Panc1 (cell line): Measurements from ENCODE around the gene FXR2. TPM values are rescaled to one million over a fixed set of nuclear protein-coding genes. Genes with fewer than 3 reads are reported as not detected.

Experiments
- ATAC-seq: fragments of 200-7000 bp; cut with Tn5 transposase; 2 replicates; pipeline ENCODE4 v1.9.1; 2020; ENCODE audit warnings: mild to moderate bottlenecking, moderate library complexity
- BruUV-seq: library from RNA; stranded (reverse); fragments of 400-500 nt; replicated peaks from 2 replicates; lab custom pipeline; 2021; lab: Mats Ljungman, UMichigan
- CTCF ChIA-PET: fragments of 300-600 bp; sonication (Branson Sonifier 250); formaldehyde crosslinking; loops from one replicate; lab custom pipeline; 2022; ENCODE audit warnings: antibody characterized with exemption; lab: Charles Lee
- POLR2A ChIA-PET: fragments of 300-600 bp; sonication (Branson Sonifier 250); formaldehyde crosslinking; loops from one replicate; lab custom pipeline; 2022; ENCODE audit warnings: antibody characterized with exemption; lab: Charles Lee
- DNase-seq: peaks from one replicate; pipeline ENCODE4 v3.0.0-alpha.2; 2010; ENCODE audit warnings: low read depth, low spot score
- H3K27ac ChIP-seq: 2 replicates; pipeline ENCODE4 v1.5.1; 2011; ENCODE audit warnings: mild to moderate bottlenecking, low read length, inconsistent platforms
- H3K27me3 ChIP-seq: fragments of 200-500 bp; sonication (Bioruptor generic); 2 replicates; pipeline ENCODE4 v1.6.0; 2014; ENCODE audit warnings: low read length, inconsistent platforms; ENCODE audit not compliant: control insufficient read depth, insufficient read depth
- H3K36me3 ChIP-seq: fragments of 200-500 bp; sonication (Bioruptor generic); 2 replicates; pipeline ENCODE4 v1.5.1; 2014; ENCODE audit warnings: inconsistent platforms, mild to moderate bottlenecking, low read length, moderate library complexity; ENCODE audit not compliant: control insufficient read depth, insufficient read depth
- H3K4me1 ChIP-seq: 2 replicates; pipeline ENCODE4 v1.5.1; 2011; ENCODE audit warnings: inconsistent platforms, mild to moderate bottlenecking, low read length, moderate library complexity; ENCODE audit not compliant: control insufficient read depth, insufficient read depth
- H3K4me3 ChIP-seq, 2 experiments: 2 replicates each; pipeline ENCODE4 v1.5.1; 2011 to 2012; ENCODE audit warnings: low read depth in 2 of 2, low read length in 2 of 2, mild to moderate bottlenecking in 2 of 2, inconsistent platforms in 1 of 2, moderate library complexity in 1 of 2
- H3K9me3 ChIP-seq: fragments of 200-500 bp; sonication (Bioruptor generic); 2 replicates; pipeline ENCODE4 v1.5.1; 2014; ENCODE audit warnings: low read depth, mild to moderate bottlenecking, inconsistent platforms, low read length, moderate library complexity; ENCODE audit not compliant: control insufficient read depth, insufficient read depth
- CTCF ChIP-seq: fragments of 450-650 bp; IDR thresholded peaks from 2 replicates; pipeline ENCODE4 v1.5.1; 2017; ENCODE audit warnings: mild to moderate bottlenecking
- POLR2AphosphoS5 ChIP-seq: IDR thresholded peaks from 2 replicates; pipeline ENCODE4 v1.6.1; 2012; ENCODE audit warnings: mild to moderate bottlenecking, low read depth, low read length, moderate library complexity
- REST ChIP-seq, 2 experiments: IDR thresholded peaks; 2 replicates each; pipeline ENCODE4 v1.6.1; 2011 to 2012; ENCODE audit warnings: low read depth in 2 of 2, control low read depth in 1 of 2, low read length in 1 of 2, mild to moderate bottlenecking in 1 of 2, moderate library complexity in 1 of 2; ENCODE audit not compliant: insufficient read depth in 1 of 2
- SIN3A ChIP-seq: IDR thresholded peaks from 2 replicates; pipeline ENCODE4 v1.6.1; 2012; ENCODE audit warnings: low read depth, mild to moderate bottlenecking, low read length, moderate library complexity, borderline replicate concordance; ENCODE audit not compliant: insufficient read depth
- TCF7L2 ChIP-seq: IDR thresholded peaks from 2 replicates; pipeline ENCODE4 v1.6.1; 2011; ENCODE audit warnings: mild to moderate bottlenecking, low read depth, low read length, inconsistent platforms
- in situ Hi-C: cut with HindIII; loops from 2 replicates; pipeline ENCODE4 v1.10.0; 2016; ENCODE audit warnings: low sequenced_read_pairs, low pct_unique_long_range_greater_than_20kb
- intact Hi-C: fragments of 100-400 bp; cut with micrococcal nuclease; formaldehyde crosslinking; loops from one replicate; pipeline ENCODE4 v1.10.0; 2022; ENCODE audit not compliant: unreplicated experiment
- total RNA-seq: library from RNA; stranded (reverse); gene quantifications from one replicate; pipeline ENCODE4 v1.2.1, GENCODE V29; 2021; ENCODE audit not compliant: unreplicated experiment

Gene FXR2
- total RNA-seq, 1 experiment from 2014 or later = 39.7 TPM

- in situ Hi-C loops = no loop called here
- no peak for ATAC-seq
- no peaks in the 10 kb centered on the region for H3K9me3 ChIP-seq
- H3K27me3 ChIP-seq = no peaks in the 10 kb centered on the region
- intact Hi-C loops = no loop called here
- POLR2A ChIA-PET = no interaction called here
- H3K36me3 ChIP-seq = peaks cover 3% of the 10 kb centered on the region; the same call in 1 of the 2 replicates
- TF ChIP-seq CTCF (no peak), REST (IDR thresholded peaks at IDR 0.05; ENCODE audit: insufficient read depth in 1 of 2, low read depth in 2 of 2, low read length in 1 of 2) (no peak), SIN3A (no peak), TCF7L2 (no peak), POLR2AphosphoS5 (no peak)
- peaks cover under 1% of the 10 kb centered on the region; the same call in 1 of the 2 replicates for H3K4me1 ChIP-seq
- no peak overlapping the region for H3K4me3 ChIP-seq
- CTCF ChIA-PET = no interaction called here
- no peak overlapping the region for H3K27ac ChIP-seq
- no peak for DNase-seq
- no TSS peak for BruUV-seq
Measured at GRCh38 chr17:7618608-7619007, 3.9 kb upstream of the FXR2 start.

- TF ChIP-seq SIN3A (no peak), REST (IDR thresholded peaks at IDR 0.05; ENCODE audit: insufficient read depth in 1 of 2, low read depth in 2 of 2, low read length in 1 of 2) (no peak), CTCF (no peak), POLR2AphosphoS5 (no peak), TCF7L2 (no peak)
- in situ Hi-C loops = no loop called here
- intact Hi-C loops = no loop called here
- H3K27ac ChIP-seq = peak overlapping the region; percentile 81
- H3K4me1 ChIP-seq = peaks cover 14% of the 10 kb centered on the region
- DNase-seq (no peak), ATAC-seq (no peak)
- no peaks in the 10 kb centered on the region for H3K9me3 ChIP-seq
- H3K4me3 ChIP-seq = peak overlapping the region; percentile 60 to 83
- ChIA-PET POLR2A (interaction anchor here (0.6 kb wide), 3 partner anchors 269 to 555 kb away, joined by 3 to 9 read pairs (median 3); no protein-coding TSS in a partner anchor), CTCF (interaction anchor here (0.6 kb wide), 1 partner anchor 20 kb away, joined by 3 read pairs; no protein-coding TSS in a partner anchor)
- no TSS peak for BruUV-seq
- H3K27me3 ChIP-seq = no peaks in the 10 kb centered on the region
- peaks cover 3% of the 10 kb centered on the region; the same call in 1 of the 2 replicates for H3K36me3 ChIP-seq
Measured at GRCh38 chr17:7615265-7615747, 609 bp upstream of the FXR2 start.
